CD14-positive monocyte (primary cell): ENCODE measurements around the gene ZEB2. TPM values are rescaled to one million over a fixed set of nuclear protein-coding genes. Genes with fewer than 3 reads are reported as not detected.

Source experiments
- DNase-seq, 3 donors: peaks; one replicate each; pipeline ENCODE4 v3.0.0-alpha.2; 2011 to 2022
- H2AFZ ChIP-seq: 2 replicates; pipeline ENCODE4 v1.6.0; 2012; ENCODE audit warnings: mild to moderate bottlenecking, low read depth, low read length, inconsistent platforms; ENCODE audit not compliant: insufficient read depth, poor library complexity, severe bottlenecking
- H3K27ac ChIP-seq, 2 donors: 1 replicate in 1 of 2; 2 replicates in 1 of 2; pipeline ENCODE4 v1.5.1; 2012 to 2013; ENCODE audit warnings: low read length in 2 of 2, control low read depth in 1 of 2, inconsistent platforms in 1 of 2, low read depth in 1 of 2, mild to moderate bottlenecking in 1 of 2
- H3K27me3 ChIP-seq, 2 donors: one replicate each; pipeline versions ENCODE4 v1.6.0 to v1.6.1; 2011 to 2013; ENCODE audit warnings: low read length in 2 of 2; ENCODE audit not compliant: control insufficient read depth in 2 of 2, insufficient read depth in 2 of 2
- H3K36me3 ChIP-seq, 2 donors: replicated peaks in 1 of 2; 1 replicate in 1 of 2; 2 replicates in 1 of 2; pipeline versions ENCODE4 v1.5.1 to v1.6.1; 2012 to 2013; ENCODE audit warnings: low read length in 2 of 2, control low read depth in 1 of 2, inconsistent platforms in 1 of 2, mild to moderate bottlenecking in 1 of 2; ENCODE audit not compliant: insufficient read depth in 2 of 2, control insufficient read depth in 1 of 2
- H3K4me1 ChIP-seq, 2 donors: 1 replicate in 1 of 2; 2 replicates in 1 of 2; pipeline versions ENCODE4 v1.5.1 to v1.6.1; 2012 to 2013; ENCODE audit warnings: low read length in 2 of 2, control low read depth in 1 of 2, inconsistent platforms in 1 of 2, mild to moderate bottlenecking in 1 of 2, moderate library complexity in 1 of 2; ENCODE audit not compliant: insufficient read depth in 2 of 2, control insufficient read depth in 1 of 2
- H3K4me2 ChIP-seq: replicated peaks from 2 replicates; pipeline ENCODE3; 2012; ENCODE audit warnings: low read length, moderate library complexity, mild to moderate bottlenecking; ENCODE audit not compliant: poor library complexity, severe bottlenecking; ENCODE audit errors: extremely low read depth
- H3K4me3 ChIP-seq, 3 experiments: fragments of 200-600 bp in 1 of 3; sonication (generic) in 1 of 3; replicated peaks in 1 of 3; 1 replicate in 2 of 3; 2 replicates in 1 of 3; pipeline ENCODE4 v1.5.1; 2011 to 2013; ENCODE audit warnings: low read length in 3 of 3, mild to moderate bottlenecking in 3 of 3, control low read depth in 2 of 3, low read depth in 2 of 3, inconsistent platforms in 1 of 3, moderate library complexity in 1 of 3
- H3K79me2 ChIP-seq: 2 replicates; pipeline ENCODE4 v1.6.0; 2012; ENCODE audit warnings: mild to moderate bottlenecking, control low read depth, inconsistent platforms, low read length, moderate library complexity; ENCODE audit not compliant: insufficient read depth
- H3K9ac ChIP-seq: 2 replicates; pipeline ENCODE4 v1.6.0; 2017; ENCODE audit warnings: low read length, mild to moderate bottlenecking; ENCODE audit not compliant: insufficient read depth, poor library complexity, severe bottlenecking
- H3K9me3 ChIP-seq, 2 donors: replicated peaks in 1 of 2; 1 replicate in 1 of 2; 2 replicates in 1 of 2; pipeline versions ENCODE4 v1.5.1 to v1.6.1; 2012 to 2013; ENCODE audit warnings: low read length in 2 of 2, control low read depth in 1 of 2; ENCODE audit not compliant: control insufficient read depth in 1 of 2, insufficient read depth in 1 of 2
- H4K20me1 ChIP-seq: 2 replicates; pipeline ENCODE4 v1.6.0; 2012; ENCODE audit warnings: mild to moderate bottlenecking, low read length, control low read depth, moderate library complexity; ENCODE audit not compliant: insufficient read depth
- H3K27ac Mint-ChIP-seq, 7 donors: one replicate each; pipeline ENCODE4 v1.8.0; 2020; ENCODE audit warnings: mild to moderate bottlenecking in 7 of 7, mixed read lengths in 7 of 7, moderate library complexity in 6 of 7, inconsistent platforms in 2 of 7
- H3K27me3 Mint-ChIP-seq, 3 donors: one replicate each; pipeline ENCODE4 v1.8.0; 2021 to 2022; ENCODE audit warnings: low read depth in 3 of 3, mild to moderate bottlenecking in 3 of 3, mixed read lengths in 3 of 3, moderate library complexity in 3 of 3, inconsistent platforms in 1 of 3
- H3K36me3 Mint-ChIP-seq, 2 donors: one replicate each; pipeline ENCODE4 v1.8.0; 2020; ENCODE audit warnings: mixed read lengths in 2 of 2, inconsistent platforms in 1 of 2, mild to moderate bottlenecking in 1 of 2
- H3K4me1 Mint-ChIP-seq: one replicate; pipeline ENCODE4 v1.8.0; 2020; ENCODE audit warnings: mild to moderate bottlenecking, mixed read lengths
- H3K4me3 Mint-ChIP-seq, 2 donors: one replicate each; pipeline ENCODE4 v1.8.0; 2020; ENCODE audit warnings: mild to moderate bottlenecking in 2 of 2, mixed read lengths in 2 of 2, moderate library complexity in 1 of 2
- H3K9me3 Mint-ChIP-seq, 7 donors: one replicate each; pipeline ENCODE4 v1.8.0; 2020 to 2022; ENCODE audit warnings: mixed read lengths in 7 of 7, mild to moderate bottlenecking in 6 of 7, moderate library complexity in 6 of 7, inconsistent platforms in 2 of 7
- WGBS: methylation state at CpG from one replicate; pipeline ENCODE4 v1.1.5; 2013; ENCODE audit warnings: missing lambda C conversion rate; ENCODE audit not compliant: insufficient coverage; 5-methylcytosine and 5-hydroxymethylcytosine counted together
- intact Hi-C, 2 donors: fragments of 100-400 bp; cut with micrococcal nuclease; formaldehyde crosslinking; loops; one replicate each; pipeline versions ENCODE4 v1.15.0 to v1.15.1; 2023
- polyA plus RNA-seq, 3 donors: library from polyadenylated mRNA; depleted of rRNA in 1 of 3; unstranded in 2 of 3; stranded (reverse) in 1 of 3; fragments of 300-500 nt in 2 of 3; fragments of >200 nt in 1 of 3; fragmentation: Illumina TruSeq in 2 of 3; gene quantifications; 1 replicate in 2 of 3; 2 replicates in 1 of 3; pipeline ENCODE4 v1.2.3, GENCODE V29; 2012 to 2021
- TF ChIP-seq, protein P1 (sequence below): fragments of 200-600 bp; IDR thresholded peaks from one replicate; pipeline ENCODE4 v1.8.0; 2022; ENCODE audit warnings: antibody characterized with exemption, mild to moderate bottlenecking

The ZEB2 gene
- polyA plus RNA-seq, 3 donors: 76.8 to 325 (median 93.8) TPM

DNA sequence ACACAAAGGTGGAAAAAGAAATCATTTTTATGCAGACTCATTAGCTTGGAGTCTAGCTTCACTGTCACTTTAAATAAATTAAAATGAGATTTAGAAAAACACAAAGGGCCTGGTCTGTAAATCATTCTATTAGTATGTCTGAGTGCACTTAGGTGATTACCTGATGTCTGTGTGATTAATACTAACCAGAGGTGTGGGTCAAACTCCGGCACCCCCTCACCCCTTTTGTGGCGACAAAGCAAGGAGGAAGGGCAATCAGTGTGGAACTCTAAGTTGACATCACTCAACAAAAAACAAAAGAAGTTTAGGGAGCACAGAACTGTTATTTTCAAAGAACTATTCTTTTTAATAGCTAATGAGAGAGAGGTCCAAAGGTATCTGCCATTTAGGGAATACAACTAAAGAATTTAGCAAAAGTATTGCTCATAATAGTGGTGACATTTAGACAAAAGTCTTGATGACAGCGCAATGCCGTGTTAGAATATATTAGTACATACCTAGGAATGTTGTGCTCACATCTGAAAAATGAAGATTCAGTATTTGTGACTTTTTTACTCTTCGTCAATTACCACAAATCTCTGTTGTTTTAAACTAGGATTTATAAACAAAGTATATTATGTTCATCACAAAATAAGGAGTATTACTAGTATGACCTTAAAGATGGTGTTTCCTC, 66.3 kb downstream of the ZEB2 start:
- Histone ChIP-seq H3K9ac (no peak overlapping the region), H3K79me2 (peaks cover 100% of the 10 kb centered on the region)

GRCh38 chr2:144452989-144453336, 67.0 kb downstream of the ZEB2 start:
- Histone ChIP-seq H3K79me2 (peaks cover 100% of the 10 kb centered on the region), H3K27ac (peak overlapping the region; percentile 37 to 79), H3K9ac (no peak overlapping the region), H3K4me3 (no peak overlapping the region), H3K27me3 (no peaks in the 10 kb centered on the region), H3K4me2 (peak overlapping the region; percentile 22), H4K20me1 (peaks cover 100% of the 10 kb centered on the region), H3K9me3 (no peaks in the 10 kb centered on the region), H2AFZ (no peak overlapping the region), H3K4me1 (peaks cover 67 to 80% of the 10 kb centered on the region in 2 donors), H3K36me3 (peaks cover 41 to 93% of the 10 kb centered on the region in 2 donors)
- peaks cover 72 to 87% of the 10 kb centered on the region in 2 donors for H3K36me3 Mint-ChIP-seq
- H3K4me3 Mint-ChIP-seq: no peak overlapping the region
- TF ChIP-seq, protein P1, sequence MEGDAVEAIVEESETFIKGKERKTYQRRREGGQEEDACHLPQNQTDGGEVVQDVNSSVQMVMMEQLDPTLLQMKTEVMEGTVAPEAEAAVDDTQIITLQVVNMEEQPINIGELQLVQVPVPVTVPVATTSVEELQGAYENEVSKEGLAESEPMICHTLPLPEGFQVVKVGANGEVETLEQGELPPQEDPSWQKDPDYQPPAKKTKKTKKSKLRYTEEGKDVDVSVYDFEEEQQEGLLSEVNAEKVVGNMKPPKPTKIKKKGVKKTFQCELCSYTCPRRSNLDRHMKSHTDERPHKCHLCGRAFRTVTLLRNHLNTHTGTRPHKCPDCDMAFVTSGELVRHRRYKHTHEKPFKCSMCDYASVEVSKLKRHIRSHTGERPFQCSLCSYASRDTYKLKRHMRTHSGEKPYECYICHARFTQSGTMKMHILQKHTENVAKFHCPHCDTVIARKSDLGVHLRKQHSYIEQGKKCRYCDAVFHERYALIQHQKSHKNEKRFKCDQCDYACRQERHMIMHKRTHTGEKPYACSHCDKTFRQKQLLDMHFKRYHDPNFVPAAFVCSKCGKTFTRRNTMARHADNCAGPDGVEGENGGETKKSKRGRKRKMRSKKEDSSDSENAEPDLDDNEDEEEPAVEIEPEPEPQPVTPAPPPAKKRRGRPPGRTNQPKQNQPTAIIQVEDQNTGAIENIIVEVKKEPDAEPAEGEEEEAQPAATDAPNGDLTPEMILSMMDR: peak; percentile 2
- H3K9me3 Mint-ChIP-seq: peaks cover 0 to 2% (median 0%) of the 10 kb centered on the region in 7 donors
- WGBS: 83% methylated on average over 1 of the region's 4 CpGs
- intact Hi-C loops: no loop called here
- no peak for DNase-seq
- peaks cover 0 to 1% (median 0%) of the 10 kb centered on the region in 3 donors for H3K27me3 Mint-ChIP-seq
- peaks cover 86% of the 10 kb centered on the region for H3K4me1 Mint-ChIP-seq
- peak overlapping the region; percentile 71 to 93 (median 89) for H3K27ac Mint-ChIP-seq

More for the DNA sequence above, 66.3 kb downstream of the ZEB2 start:
- Histone ChIP-seq H3K4me3 (no peak overlapping the region), H4K20me1 (peaks cover 100% of the 10 kb centered on the region), H3K9me3 (no peaks in the 10 kb centered on the region), H3K27ac (peak overlapping the region; percentile 37 to 79), H2AFZ (no peak overlapping the region), H3K27me3 (no peaks in the 10 kb centered on the region), H3K4me2 (no peak overlapping the region), H3K36me3 (peaks cover 35 to 93% of the 10 kb centered on the region in 2 donors), H3K4me1 (peaks cover 68 to 80% of the 10 kb centered on the region in 2 donors)
- H3K9me3 Mint-ChIP-seq: peaks cover 0 to 2% (median 0%) of the 10 kb centered on the region in 7 donors
- peaks cover 86% of the 10 kb centered on the region for H3K4me1 Mint-ChIP-seq
- TF ChIP-seq, protein P1: no peak
- peak overlapping the region in 1 of 2 donors; percentile 65 for H3K4me3 Mint-ChIP-seq
- H3K27me3 Mint-ChIP-seq: peaks cover 0 to under 1% (median 0%) of the 10 kb centered on the region in 3 donors
- no peak for DNase-seq
- WGBS: no CpG with 5 or more reads among the region's 5 CpGs
- intact Hi-C loops: no loop called here
- H3K27ac Mint-ChIP-seq: peak overlapping the region; percentile 84 to 93 (median 90)
- peaks cover 73 to 87% of the 10 kb centered on the region in 2 donors for H3K36me3 Mint-ChIP-seq
